NCI-H1417 treated with DMSO at 0.1 percent for 48 hours (cell line): Measurements from ENCODE around the gene HAL.
"Not testable (repeated sequence)": the region's sequence is repeated elsewhere in the genome, so short reads cannot be mapped to it uniquely, and the experiment has no call there.

ENCODE experiments used
- DNase-seq: peaks from one replicate; lab custom pipeline; 2025; lab: John Stamatoyannopoulos, UW

HAL gene

GRCh38 chr12:95975491-95975890 lies 20.7 kb downstream of the HAL start:
- DNase-seq, result no peak

GRCh38 chr12:95974358-95974757 lies 21.8 kb downstream of the HAL start:
- no peak for DNase-seq

- DNase-seq, result no peak
Measured at GRCh38 chr12:95972832-95973456, 23.2 kb downstream of the HAL start.

DNA sequence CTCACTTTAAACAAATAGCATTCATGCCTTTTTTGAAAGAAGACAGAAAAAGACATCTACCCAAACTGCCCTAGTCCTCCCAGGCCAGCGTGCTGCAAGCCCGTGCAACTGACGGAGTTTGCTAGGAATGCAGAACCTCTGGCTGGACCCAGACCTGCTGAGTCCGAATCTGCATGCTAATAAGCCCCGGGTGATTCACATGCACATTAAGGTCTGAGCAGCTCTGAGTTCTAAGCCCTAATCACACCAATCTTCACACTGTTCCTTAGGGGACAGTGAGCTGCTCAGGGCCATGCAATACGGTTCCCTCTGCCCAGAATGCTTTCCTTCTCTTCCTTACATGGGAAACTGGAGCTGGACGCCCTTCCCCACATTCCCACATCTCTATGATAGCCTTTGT lies 25.2 kb downstream of the HAL start:
- DNase-seq, result no peak

- not testable (repeated sequence) for DNase-seq
Measured at GRCh38 chr12:95969116-95969515, 27.0 kb downstream of the HAL start.

GRCh38 chr12:95967301-95967700 lies 28.8 kb downstream of the HAL start:
- DNase-seq, result no peak

GRCh38 chr12:95966287-95966870 lies 29.8 kb downstream of the HAL start:
- DNase-seq, result no peak

DNA sequence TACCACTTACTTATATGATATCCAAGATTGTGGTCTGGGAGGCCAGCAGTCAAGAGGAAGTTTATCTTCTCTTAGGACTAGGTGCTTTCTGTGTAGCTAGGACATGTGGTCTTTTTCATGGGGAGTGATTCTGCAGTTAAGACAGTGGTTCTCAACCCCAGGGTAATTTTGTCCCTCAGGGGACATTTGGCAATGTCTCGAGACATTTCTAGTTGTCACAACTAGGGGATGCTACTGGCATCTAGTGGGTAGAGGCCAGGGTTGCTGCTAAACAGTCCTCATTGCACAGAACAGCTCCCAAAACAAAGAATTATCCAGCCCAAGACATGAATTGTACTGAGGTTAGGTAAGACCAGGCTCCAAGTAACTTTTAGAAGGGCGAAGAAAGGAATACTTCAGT lies 33.0 kb downstream of the HAL start:
- no peak for DNase-seq

DNA sequence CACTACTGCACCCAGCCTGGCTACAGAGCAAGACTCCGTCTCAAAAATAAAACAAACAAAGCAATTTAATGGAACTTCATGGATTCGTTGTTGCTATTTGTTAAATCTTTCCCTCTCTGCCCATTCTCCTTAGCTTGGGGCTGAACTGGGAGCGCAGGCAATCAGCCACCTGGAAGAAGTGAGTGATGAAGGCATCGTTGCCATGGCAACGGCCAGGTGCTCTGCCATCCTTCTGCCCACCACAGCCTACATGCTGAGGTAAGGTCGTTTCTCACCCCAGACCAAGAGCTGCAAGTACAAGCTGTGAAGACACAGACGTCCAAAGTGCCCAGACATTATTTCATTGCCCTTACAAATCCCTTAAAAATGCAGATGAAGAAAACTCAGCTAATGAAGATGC lies 33.9 kb downstream of the HAL start:
- DNase-seq, result no peak

- DNase-seq, result no peak
Measured at GRCh38 chr12:95960241-95960640, 35.9 kb downstream of the HAL start.

DNA sequence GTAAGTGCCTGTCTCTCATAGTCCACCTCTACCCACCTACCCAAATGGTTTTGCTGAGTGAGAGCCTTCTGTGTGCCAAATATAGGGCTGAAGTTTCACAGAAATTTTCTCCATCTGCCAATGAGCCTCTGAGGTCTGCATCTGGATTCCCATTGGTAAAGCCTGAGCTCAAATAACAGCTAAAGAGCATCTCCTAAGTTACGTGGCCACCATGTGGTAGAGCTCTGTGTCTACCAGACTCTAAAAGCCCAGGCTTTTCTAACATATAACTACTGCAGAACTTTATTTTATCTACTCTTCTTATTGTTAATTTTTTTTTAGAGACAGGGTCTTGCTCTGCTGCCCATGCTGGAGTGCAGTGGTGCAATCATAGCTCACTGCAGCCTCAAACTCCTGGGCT lies 37.0 kb downstream of the HAL start:
- DNase-seq, result no peak

DNA sequence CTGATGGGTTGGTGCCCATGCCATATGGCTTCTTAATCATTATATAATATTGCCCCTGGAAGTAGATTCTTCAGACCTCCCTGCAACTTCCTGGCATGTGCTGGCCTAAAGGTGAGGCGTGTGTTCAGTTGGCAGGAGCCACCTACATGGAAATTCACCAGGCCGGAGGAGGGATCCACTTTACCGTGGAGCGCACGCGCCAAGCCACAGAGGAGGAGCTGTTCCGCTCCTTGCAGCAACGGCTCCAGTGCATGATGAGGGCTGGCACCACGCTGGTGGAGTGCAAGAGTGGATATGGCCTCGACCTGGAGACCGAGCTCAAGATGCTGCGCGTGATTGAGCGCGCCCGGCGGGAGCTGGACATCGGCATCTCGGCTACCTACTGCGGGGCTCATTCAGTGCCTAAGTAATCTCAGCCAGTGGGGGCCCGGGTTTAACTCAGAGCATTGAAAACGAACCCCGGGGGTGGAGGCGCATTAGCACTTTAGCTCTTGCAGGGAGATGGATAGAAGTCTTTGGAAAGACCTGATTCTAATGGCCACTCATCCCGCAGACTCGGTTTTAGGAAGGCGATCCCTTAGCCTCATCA lies 39.5 kb downstream of the HAL start:
- DNase-seq, result no peak

DNA sequence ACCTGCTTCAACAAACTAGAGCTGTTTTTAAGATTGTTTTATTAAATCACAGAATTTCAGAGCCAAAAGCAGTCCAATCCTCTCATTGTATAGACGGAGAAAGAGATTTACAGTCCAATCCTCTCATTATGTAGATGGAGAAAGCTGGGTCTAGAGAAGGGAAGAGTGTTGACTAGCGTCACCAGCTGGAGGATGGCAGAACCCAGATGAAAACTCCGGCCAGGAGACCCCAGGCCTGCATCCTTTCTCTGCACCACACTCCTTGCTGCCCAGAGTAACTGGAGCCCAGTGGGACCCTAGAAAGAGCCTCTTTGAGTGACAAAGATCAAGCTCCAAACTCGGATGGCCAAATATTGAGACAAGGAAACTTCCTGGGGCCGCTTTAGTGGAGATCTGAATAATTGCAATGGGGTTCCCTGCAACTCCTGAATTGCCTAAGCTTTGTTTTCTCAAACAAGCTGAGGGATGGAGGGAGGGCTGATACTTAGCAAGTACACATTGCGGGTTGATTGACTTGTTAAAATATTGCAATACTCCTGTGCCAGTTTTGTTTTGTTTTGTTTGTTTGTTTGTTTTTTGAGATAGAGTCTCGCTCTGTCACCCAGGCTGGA lies 40.5 kb downstream of the HAL start:
- DNase-seq, result no peak

GRCh38 chr12:95953000-95953399 lies 43.1 kb downstream of the HAL start:
- DNase-seq, result no peak

DNA sequence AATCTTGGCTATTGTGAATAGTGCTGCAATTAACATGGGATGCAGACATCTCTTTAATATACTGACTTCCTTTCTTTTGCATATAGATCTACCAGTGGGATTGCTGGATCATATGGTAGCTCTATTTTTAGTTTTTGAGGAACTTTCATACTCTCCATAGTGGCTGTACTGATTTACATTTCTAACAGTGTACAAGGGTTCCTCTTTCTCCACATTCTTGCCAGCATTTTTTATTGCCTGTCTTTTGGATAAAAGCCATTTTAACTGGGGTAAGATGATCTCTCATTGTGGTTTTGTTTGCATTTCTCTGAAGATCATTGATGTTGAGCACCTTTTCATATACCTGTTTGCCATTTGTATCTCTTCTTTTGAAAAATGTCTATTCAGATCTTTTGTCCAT lies 44.6 kb downstream of the HAL start:
- no peak for DNase-seq

DNA sequence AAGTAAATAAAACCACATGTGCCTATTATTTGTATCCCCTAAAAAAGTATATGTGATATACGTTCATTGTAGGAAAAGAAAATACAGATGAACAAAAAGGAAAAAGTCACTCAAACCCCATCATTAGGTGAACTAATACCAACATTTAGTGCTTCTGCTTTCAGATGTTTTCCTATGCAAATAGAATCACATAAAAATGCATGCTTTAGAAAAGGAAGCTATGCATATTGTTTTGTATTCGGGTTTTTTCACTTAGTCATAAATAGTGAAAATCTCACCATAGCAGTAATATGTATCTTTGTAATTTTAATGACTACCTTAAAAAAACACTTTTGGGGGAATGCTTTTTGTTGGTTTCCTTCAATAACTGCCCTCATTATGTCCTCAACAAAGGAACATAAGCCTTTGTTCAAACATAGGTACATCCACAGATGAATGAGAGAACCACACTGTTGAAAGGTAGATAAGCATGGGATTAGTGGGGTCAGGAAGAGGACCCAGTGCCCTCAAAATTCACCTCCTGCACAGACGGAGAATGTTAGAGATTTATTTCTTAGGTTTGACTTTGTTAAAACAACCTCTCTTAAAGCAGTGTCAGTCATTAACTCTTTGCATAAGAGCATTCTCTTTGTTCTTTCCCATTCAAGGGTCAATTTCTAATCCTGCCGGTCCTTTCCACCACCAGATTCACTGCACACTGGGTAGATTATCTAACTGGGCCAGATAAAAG lies 46.5 kb downstream of the HAL start:
- DNase-seq, result no peak

- DNase-seq, result no peak
Measured at GRCh38 chr12:95944108-95944704, 51.9 kb downstream of the HAL start.

- DNase-seq, result no peak
Measured at GRCh38 chr12:95943330-95943842, 52.8 kb downstream of the HAL start, which contains the start of gene AMDHD1. TSS of gene AMDHD1 (plus strand) at chr12:95943331. CDS start at chr12:95943399, 68 bp downstream.

DNA sequence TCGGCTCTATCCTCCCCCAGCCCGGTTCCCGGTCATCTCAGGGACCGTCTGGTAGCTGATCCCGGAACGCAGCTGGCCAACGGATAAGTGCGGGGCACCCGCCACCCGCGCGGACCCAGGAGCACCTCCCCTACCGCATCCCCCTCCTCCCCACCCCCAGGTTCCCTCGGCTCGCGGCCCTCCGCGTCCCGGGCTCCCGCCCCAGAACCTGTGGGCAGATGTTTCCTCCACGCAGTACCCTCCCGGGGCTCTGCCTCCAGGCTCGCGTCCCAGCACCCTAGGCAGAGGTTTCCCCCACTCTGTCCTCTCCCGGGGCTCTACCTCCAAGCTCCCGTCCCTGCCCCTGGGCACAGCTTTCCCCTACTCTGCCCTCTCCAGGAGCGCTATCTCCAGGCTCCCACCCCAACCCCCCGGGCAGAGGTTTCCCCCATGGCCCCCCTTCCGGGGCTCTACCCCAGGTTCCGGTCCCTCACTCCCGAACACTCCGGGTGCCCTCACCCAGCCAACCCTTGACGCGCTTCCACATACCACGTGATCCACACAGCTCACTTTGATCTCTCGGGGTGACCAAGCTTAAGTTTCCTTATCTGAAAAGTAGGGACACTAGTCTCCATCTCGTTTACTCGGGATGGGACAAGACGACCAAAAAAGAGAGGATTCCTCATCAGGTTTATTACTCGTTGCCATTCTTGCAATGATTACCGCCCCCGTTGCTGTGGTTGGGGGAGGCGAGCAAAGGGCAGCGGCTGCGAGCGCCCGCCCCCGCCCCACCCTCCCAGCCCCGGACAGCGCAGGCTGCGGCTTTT lies 53.4 kb downstream of the HAL start, which contains the start of gene CCDC38:
Gene CCDC38 (minus strand): TSS at position 91 of the 806 bp plus-strand sequence. CDS start 6,105 bp downstream, outside the sequence.
- no peak for DNase-seq

DNA sequence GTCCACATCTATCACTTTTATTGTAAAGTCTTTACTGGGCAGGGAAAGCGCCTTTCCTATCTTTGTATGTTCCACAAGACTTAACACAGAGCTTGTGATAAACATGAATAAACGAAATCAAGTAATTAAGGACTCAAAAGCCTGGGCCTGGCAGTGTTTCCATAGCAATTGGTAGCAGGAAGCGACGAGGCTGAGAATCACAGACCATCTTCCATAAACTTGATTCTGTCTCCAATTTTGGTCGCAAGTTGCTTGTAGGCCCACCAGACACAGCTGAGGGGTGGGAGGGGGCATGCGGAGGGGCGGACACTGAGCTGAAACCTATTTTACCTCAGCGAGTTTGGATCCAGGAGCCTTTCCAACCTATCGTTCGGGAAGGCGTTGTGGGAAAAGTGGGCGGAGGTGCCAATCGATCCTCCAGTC lies 54.0 kb downstream of the HAL start:
- DNase-seq, result no peak

DNA sequence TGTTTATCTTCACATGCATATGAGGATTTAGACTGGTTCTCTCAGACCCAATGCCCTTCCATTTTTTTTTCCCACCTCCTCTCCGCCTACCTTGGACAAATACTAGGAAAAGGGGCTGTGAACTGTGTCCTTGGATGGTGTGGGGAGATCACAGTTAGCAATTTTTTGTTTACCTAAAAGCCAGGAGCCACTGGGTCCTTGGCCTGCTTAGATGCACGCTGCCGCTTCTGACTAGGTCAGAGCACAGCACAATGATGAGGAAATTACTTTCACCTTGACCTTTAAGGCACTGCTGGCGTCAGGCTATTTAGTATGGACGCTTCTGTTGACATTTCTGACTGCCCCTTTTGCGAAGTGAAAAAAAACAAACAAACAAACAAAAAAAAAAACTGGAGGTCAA lies 55.6 kb downstream of the HAL start:
- DNase-seq, result no peak
